Measurements from ENCODE around the gene TMEFF2.

The TMEFF2 gene

DNA sequence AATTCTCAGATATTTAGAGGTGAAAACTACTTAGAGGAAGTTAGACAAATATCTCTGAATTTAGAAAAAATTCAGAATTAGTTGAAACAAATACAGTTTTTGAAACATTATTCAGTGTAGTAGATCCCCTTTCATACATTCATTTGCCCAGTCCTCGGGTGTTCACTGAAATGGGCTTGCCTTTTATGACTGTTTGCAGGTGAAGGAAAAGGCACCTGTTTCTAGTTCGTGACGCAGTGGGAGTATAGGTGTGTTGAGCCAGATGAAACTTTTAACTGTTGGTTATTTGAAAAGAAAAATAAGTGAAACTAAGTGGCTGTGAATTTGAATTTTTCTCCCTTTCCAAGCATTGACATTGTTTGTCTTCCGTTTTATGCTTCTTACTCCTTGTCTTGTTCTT is 28.9 kb downstream of the TMEFF2 start:
- no peaks in the 10 kb centered on the region for H3K9me3 Mint-ChIP-seq
- DNase-seq = no peak

GRCh38 chr2:192162392-192163042 is 32.2 kb downstream of the TMEFF2 start:
- Mint-ChIP-seq H3K9me3 (no peaks in the 10 kb centered on the region), H3K27me3 (ENCODE audit: low read depth, poor library complexity) (no peaks in the 10 kb centered on the region), H3K27ac (no peak overlapping the region), H3K4me1 (no peaks in the 10 kb centered on the region), H3K4me3 (no peak overlapping the region), H3K36me3 (ENCODE audit: low read depth) (no peaks in the 10 kb centered on the region)
- peak; percentile 91 for TF ChIP-seq CTCF (IDR thresholded peaks at IDR 0.05)
- peak; percentile 67 for DNase-seq

More for the DNA sequence above, 28.9 kb downstream of the TMEFF2 start:
- H3K36me3 Mint-ChIP-seq (ENCODE audit: low read depth) = no peaks in the 10 kb centered on the region
- H3K4me3 Mint-ChIP-seq = no peak overlapping the region
- H3K27me3 Mint-ChIP-seq (ENCODE audit: low read depth, poor library complexity) = no peaks in the 10 kb centered on the region
- H3K27ac Mint-ChIP-seq = no peak overlapping the region
- no peak for TF ChIP-seq CTCF (IDR thresholded peaks at IDR 0.05)
- no peaks in the 10 kb centered on the region for H3K4me1 Mint-ChIP-seq

GRCh38 chr2:192161656-192162290 is 33.0 kb downstream of the TMEFF2 start:
- TF ChIP-seq CTCF (IDR thresholded peaks at IDR 0.05) = no peak
- no peaks in the 10 kb centered on the region for H3K9me3 Mint-ChIP-seq
- no peak for DNase-seq
- no peak overlapping the region for H3K27ac Mint-ChIP-seq
- no peaks in the 10 kb centered on the region for H3K36me3 Mint-ChIP-seq (ENCODE audit: low read depth)
- H3K27me3 Mint-ChIP-seq (ENCODE audit: low read depth, poor library complexity) = no peaks in the 10 kb centered on the region
- H3K4me1 Mint-ChIP-seq = no peaks in the 10 kb centered on the region
- no peak overlapping the region for H3K4me3 Mint-ChIP-seq

DNA sequence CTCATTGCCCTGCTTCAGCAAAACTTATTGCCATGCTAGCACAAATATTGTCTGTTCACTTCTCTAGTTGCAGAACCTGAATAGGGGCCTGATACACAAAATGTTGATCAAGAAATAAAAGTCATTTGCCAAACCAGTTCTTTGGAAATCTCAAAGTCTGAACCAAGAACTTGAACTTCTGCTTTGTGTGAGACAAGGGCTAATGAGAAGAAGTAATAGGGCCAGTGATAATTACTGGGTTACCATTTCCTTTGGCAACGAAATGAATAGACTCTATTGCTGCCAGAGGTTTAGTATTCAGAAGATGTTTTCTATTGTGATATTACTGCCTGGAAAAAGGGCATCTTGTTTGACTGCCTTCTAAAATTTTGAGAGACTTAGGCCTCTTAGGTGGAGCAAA is 35.0 kb downstream of the TMEFF2 start:
- Mint-ChIP-seq H3K9me3 (no peaks in the 10 kb centered on the region), H3K4me1 (no peaks in the 10 kb centered on the region), H3K36me3 (ENCODE audit: low read depth) (no peaks in the 10 kb centered on the region), H3K27ac (no peak overlapping the region), H3K4me3 (no peak overlapping the region), H3K27me3 (ENCODE audit: low read depth, poor library complexity) (no peaks in the 10 kb centered on the region)
- DNase-seq = no peak
- no peak for TF ChIP-seq CTCF (IDR thresholded peaks at IDR 0.05)

- Mint-ChIP-seq H3K4me1 (no peaks in the 10 kb centered on the region), H3K27ac (no peak overlapping the region), H3K36me3 (ENCODE audit: low read depth) (no peaks in the 10 kb centered on the region), H3K27me3 (ENCODE audit: low read depth, poor library complexity) (no peaks in the 10 kb centered on the region), H3K4me3 (no peak overlapping the region), H3K9me3 (no peaks in the 10 kb centered on the region)
- DNase-seq = no peak
- TF ChIP-seq CTCF (IDR thresholded peaks at IDR 0.05) = no peak
Measured at GRCh38 chr2:192159208-192159607, 35.5 kb downstream of the TMEFF2 start.

GRCh38 chr2:192157776-192158175 is 37.0 kb downstream of the TMEFF2 start:
- TF ChIP-seq CTCF (IDR thresholded peaks at IDR 0.05) = no peak
- no peaks in the 10 kb centered on the region for H3K9me3 Mint-ChIP-seq
- DNase-seq = no peak
- no peaks in the 10 kb centered on the region for H3K27me3 Mint-ChIP-seq (ENCODE audit: low read depth, poor library complexity)
- no peaks in the 10 kb centered on the region for H3K36me3 Mint-ChIP-seq (ENCODE audit: low read depth)
- H3K4me3 Mint-ChIP-seq = no peak overlapping the region
- no peaks in the 10 kb centered on the region for H3K4me1 Mint-ChIP-seq
- no peak overlapping the region for H3K27ac Mint-ChIP-seq

Measured in nephron progenitor cell (in vitro differentiated cells).